Ishikawa (cell line): Measurements from ENCODE around the gene EP400.

Experiments
- CEBPB ChIP-seq: IDR thresholded peaks from 2 replicates; pipeline ENCODE4 v1.6.1; 2012
- CREB1 ChIP-seq: IDR thresholded peaks from 2 replicates; pipeline ENCODE4 v1.6.1; 2012; ENCODE audit warnings: low read depth
- EGR1 ChIP-seq: IDR thresholded peaks from 2 replicates; pipeline ENCODE4 v1.6.1; 2012
- EP300 ChIP-seq: IDR thresholded peaks from 2 replicates; pipeline ENCODE4 v1.6.1; 2012; ENCODE audit warnings: borderline replicate concordance
- FOXM1 ChIP-seq: IDR thresholded peaks from 2 replicates; pipeline ENCODE4 v1.6.1; 2012; ENCODE audit warnings: low read depth, borderline replicate concordance
- MAX ChIP-seq: IDR thresholded peaks from 2 replicates; pipeline ENCODE4 v1.6.1; 2012
- NFIC ChIP-seq: IDR thresholded peaks from 2 replicates; pipeline ENCODE4 v1.6.1; 2012
- RAD21 ChIP-seq: IDR thresholded peaks from 2 replicates; pipeline ENCODE4 v1.6.1; 2012; ENCODE audit warnings: low read depth
- REST ChIP-seq: IDR thresholded peaks from 2 replicates; pipeline ENCODE4 v1.6.1; 2012; ENCODE audit warnings: low read depth, mild to moderate bottlenecking
- TAF1 ChIP-seq: IDR thresholded peaks from 2 replicates; pipeline ENCODE4 v1.6.1; 2012; ENCODE audit warnings: low read depth, mild to moderate bottlenecking
- TCF12 ChIP-seq: IDR thresholded peaks from 2 replicates; pipeline ENCODE4 v1.6.1; 2012; ENCODE audit warnings: low read depth
- USF1 ChIP-seq: IDR thresholded peaks from 2 replicates; pipeline ENCODE4 v1.6.1; 2012
- YY1 ChIP-seq: IDR thresholded peaks from 2 replicates; pipeline ENCODE4 v1.6.1; 2012; ENCODE audit warnings: low read depth
- ZBTB7A ChIP-seq: IDR thresholded peaks from 2 replicates; pipeline ENCODE4 v1.6.1; 2012; ENCODE audit warnings: low read depth

- TF ChIP-seq CEBPB (no peak), YY1 (no peak), MAX (no peak), NFIC (no peak), CREB1 (no peak), FOXM1 (no peak), REST (no peak), EP300 (no peak), ZBTB7A (no peak), RAD21 (no peak), TAF1 (no peak), EGR1 (no peak), TCF12 (no peak), USF1 (no peak)
Observed at GRCh38 chr12:132040906-132041606, 91.3 kb downstream of the EP400 start.
